Testis (tissue), 2 donors: ENCODE results near the gene SMOC2.

Source experiments
- POLR2A ChIP-seq: fragments of 450-650 bp; IDR thresholded peaks from one replicate; pipeline ENCODE4 v1.6.1; 2017; ENCODE audit warnings: antibody characterized with exemption, mild to moderate bottlenecking, moderate library complexity
- TF ChIP-seq, protein P1 (sequence below), 3 experiments: fragments of 450-650 bp in 2 of 3; fragments of 200-600 bp in 1 of 3; sonication (generic) in 1 of 3; IDR thresholded peaks; one replicate each; pipeline ENCODE4 v1.5.1; 2016 to 2019; ENCODE audit warnings: antibody characterized with exemption in 3 of 3, mild to moderate bottlenecking in 2 of 3, moderate library complexity in 1 of 3

DNA sequence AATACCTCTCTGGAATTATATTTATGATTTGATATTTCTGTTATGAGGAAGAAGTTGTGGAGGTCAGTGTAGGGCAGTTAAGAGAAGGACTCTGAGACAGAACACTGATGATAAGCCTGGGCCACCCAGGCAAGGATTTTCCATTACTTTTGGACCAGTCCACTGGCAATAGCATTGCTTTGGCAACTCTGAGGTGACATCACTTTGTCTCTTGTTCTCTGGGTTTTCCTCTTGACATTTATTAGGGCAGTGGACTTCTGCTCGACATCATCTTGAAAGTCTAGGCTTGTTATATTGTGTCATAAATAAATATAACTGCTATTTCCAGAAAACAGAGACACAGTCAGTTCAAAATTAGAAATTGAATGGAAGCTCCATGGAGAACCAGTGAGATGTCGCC, 268.0 kb downstream of the SMOC2 start:
- TF ChIP-seq, protein P1, sequence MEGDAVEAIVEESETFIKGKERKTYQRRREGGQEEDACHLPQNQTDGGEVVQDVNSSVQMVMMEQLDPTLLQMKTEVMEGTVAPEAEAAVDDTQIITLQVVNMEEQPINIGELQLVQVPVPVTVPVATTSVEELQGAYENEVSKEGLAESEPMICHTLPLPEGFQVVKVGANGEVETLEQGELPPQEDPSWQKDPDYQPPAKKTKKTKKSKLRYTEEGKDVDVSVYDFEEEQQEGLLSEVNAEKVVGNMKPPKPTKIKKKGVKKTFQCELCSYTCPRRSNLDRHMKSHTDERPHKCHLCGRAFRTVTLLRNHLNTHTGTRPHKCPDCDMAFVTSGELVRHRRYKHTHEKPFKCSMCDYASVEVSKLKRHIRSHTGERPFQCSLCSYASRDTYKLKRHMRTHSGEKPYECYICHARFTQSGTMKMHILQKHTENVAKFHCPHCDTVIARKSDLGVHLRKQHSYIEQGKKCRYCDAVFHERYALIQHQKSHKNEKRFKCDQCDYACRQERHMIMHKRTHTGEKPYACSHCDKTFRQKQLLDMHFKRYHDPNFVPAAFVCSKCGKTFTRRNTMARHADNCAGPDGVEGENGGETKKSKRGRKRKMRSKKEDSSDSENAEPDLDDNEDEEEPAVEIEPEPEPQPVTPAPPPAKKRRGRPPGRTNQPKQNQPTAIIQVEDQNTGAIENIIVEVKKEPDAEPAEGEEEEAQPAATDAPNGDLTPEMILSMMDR (IDR thresholded peaks at IDR 0.05), result no peak
- no peak for TF ChIP-seq POLR2A
